GM23338 (cell line): ENCODE measurements around the gene TTC17. TPM values are rescaled to one million over a fixed set of nuclear protein-coding genes. Genes with fewer than 3 reads are reported as not detected.

ENCODE experiments used
- ATAC-seq: fragments of 200-7000 bp; cut with Tn5 transposase; 3 replicates; pipeline ENCODE4 v1.9.1; 2020
- DNase-seq: peaks from one replicate; pipeline ENCODE4 v3.0.0-alpha.2; 2015; ENCODE audit warnings: low spot score
- H2AFZ ChIP-seq: fragments of 200-600 bp; sonication (generic); 2 replicates; pipeline ENCODE4 v1.8.0; 2016; ENCODE audit warnings: antibody characterized with exemption, mild to moderate bottlenecking, moderate library complexity
- H3F3A ChIP-seq: fragments of 200-600 bp; sonication (generic); replicated peaks from 2 replicates; pipeline ENCODE4 v1.8.0; 2017; ENCODE audit warnings: antibody characterized with exemption, mixed run types, low read depth
- H3K27ac ChIP-seq: fragments of 200-600 bp; sonication (generic); 2 replicates; pipeline ENCODE4 v1.6.1; 2016; ENCODE audit warnings: low read depth
- H3K27me3 ChIP-seq: fragments of 200-600 bp; sonication (generic); 2 replicates; pipeline ENCODE4 v1.8.0; 2016; ENCODE audit warnings: mild to moderate bottlenecking, mixed run types, moderate library complexity; ENCODE audit not compliant: insufficient read depth
- H3K36me3 ChIP-seq: fragments of 200-600 bp; sonication (generic); 2 replicates; pipeline ENCODE4 v1.8.0; 2016; ENCODE audit warnings: mild to moderate bottlenecking; ENCODE audit not compliant: insufficient read depth
- H3K4me1 ChIP-seq: fragments of 200-600 bp; sonication (generic); 2 replicates; pipeline ENCODE4 v1.8.0; 2016; ENCODE audit warnings: mild to moderate bottlenecking, moderate library complexity; ENCODE audit not compliant: insufficient read depth
- H3K4me2 ChIP-seq: fragments of 200-600 bp; sonication (generic); 2 replicates; pipeline ENCODE4 v1.7.1; 2017; ENCODE audit warnings: mixed run types
- H3K4me3 ChIP-seq: fragments of 200-600 bp; sonication (generic); 2 replicates; pipeline ENCODE4 v1.6.1; 2016; ENCODE audit warnings: mixed run types
- H3K79me2 ChIP-seq: fragments of 200-600 bp; sonication (generic); replicated peaks from 2 replicates; pipeline ENCODE4 v1.8.0; 2017; ENCODE audit warnings: mild to moderate bottlenecking; ENCODE audit not compliant: insufficient read depth
- H3K9me2 ChIP-seq: fragments of 200-600 bp; sonication (generic); 2 replicates; pipeline ENCODE4 v1.8.0; 2017; ENCODE audit not compliant: insufficient read depth
- H4K20me1 ChIP-seq: fragments of 200-600 bp; sonication (generic); replicated peaks from 2 replicates; pipeline ENCODE4 v1.8.0; 2017; ENCODE audit warnings: mild to moderate bottlenecking; ENCODE audit not compliant: insufficient read depth
- H3K27ac Mint-ChIP-seq: 2 replicates; pipeline ENCODE4 v1.8.0; 2020; ENCODE audit warnings: inconsistent platforms, mild to moderate bottlenecking, moderate library complexity, mixed read lengths
- H3K27me3 Mint-ChIP-seq: 3 replicates; pipeline ENCODE4 v1.8.0; 2022; ENCODE audit warnings: low read depth, mild to moderate bottlenecking, moderate library complexity, mixed read lengths, inconsistent platforms; ENCODE audit not compliant: insufficient read depth, poor library complexity
- H3K36me3 Mint-ChIP-seq: 3 replicates; pipeline ENCODE4 v1.8.0; 2021; ENCODE audit warnings: low read depth, mild to moderate bottlenecking, inconsistent platforms, moderate library complexity, mixed read lengths
- H3K4me1 Mint-ChIP-seq: 3 replicates; pipeline ENCODE4 v1.8.0; 2020; ENCODE audit warnings: mild to moderate bottlenecking, inconsistent platforms, mixed read lengths
- H3K4me3 Mint-ChIP-seq: 3 replicates; pipeline ENCODE4 v1.8.0; 2021; ENCODE audit warnings: moderate library complexity, mild to moderate bottlenecking, inconsistent platforms, mixed read lengths
- H3K9me3 Mint-ChIP-seq: 3 replicates; pipeline ENCODE4 v1.8.0; 2020; ENCODE audit warnings: moderate library complexity, mild to moderate bottlenecking, inconsistent platforms, mixed read lengths
- CREB1 ChIP-seq: fragments of 250-450 bp; sonication (Bioruptor Pico); IDR thresholded peaks from 2 replicates; pipeline ENCODE4 v1.5.0; 2020; ENCODE audit warnings: low read depth, mild to moderate bottlenecking, moderate library complexity
- ETS1 ChIP-seq: IDR thresholded peaks from 2 replicates; pipeline ENCODE4 v1.6.1; 2016; ENCODE audit warnings: antibody characterized with exemption
- EZH2 ChIP-seq: fragments of 200-600 bp; sonication (generic); IDR thresholded peaks from one replicate; pipeline ENCODE4 v1.8.0; 2017; ENCODE audit warnings: antibody characterized with exemption, mild to moderate bottlenecking, low read depth; ENCODE audit not compliant: unreplicated experiment
- NANOG ChIP-seq: IDR thresholded peaks from 2 replicates; pipeline ENCODE4 v1.6.1; 2016; ENCODE audit warnings: antibody characterized with exemption, borderline replicate concordance
- POLR2AphosphoS5 ChIP-seq: IDR thresholded peaks from 2 replicates; pipeline ENCODE4 v1.6.1; 2016; ENCODE audit warnings: antibody characterized with exemption, low read depth
- ZNF331 ChIP-seq: fragments of 250-450 bp; sonication (Bioruptor Pico); IDR thresholded peaks from 2 replicates; pipeline ENCODE4 v1.5.0; 2020; ENCODE audit warnings: low read depth, mild to moderate bottlenecking, moderate library complexity
- ZNF462 ChIP-seq: fragments of 250-450 bp; sonication (Bioruptor Pico); IDR thresholded peaks from 2 replicates; pipeline ENCODE4 v1.5.0; 2020; ENCODE audit warnings: mild to moderate bottlenecking, moderate library complexity
- polyA plus RNA-seq: library from polyadenylated mRNA; unstranded; fragments of >200 nt; fragmentation: Nextera tagmentation; extraction: Ambion mirVana; gene quantifications from 2 replicates; pipeline ENCODE4 v1.2.1, GENCODE V29; 2016
- total RNA-seq: library from RNA; depleted of rRNA; stranded (reverse); fragments of >200 nt; shearing (Covaris generic); gene quantifications from 2 replicates; pipeline ENCODE4 v1.2.3, GENCODE V29; 2014

TTC17 gene
- total and polyA plus RNA-seq, 2 experiments from 2014 or later, result 59.3 to 87.9 TPM

DNA sequence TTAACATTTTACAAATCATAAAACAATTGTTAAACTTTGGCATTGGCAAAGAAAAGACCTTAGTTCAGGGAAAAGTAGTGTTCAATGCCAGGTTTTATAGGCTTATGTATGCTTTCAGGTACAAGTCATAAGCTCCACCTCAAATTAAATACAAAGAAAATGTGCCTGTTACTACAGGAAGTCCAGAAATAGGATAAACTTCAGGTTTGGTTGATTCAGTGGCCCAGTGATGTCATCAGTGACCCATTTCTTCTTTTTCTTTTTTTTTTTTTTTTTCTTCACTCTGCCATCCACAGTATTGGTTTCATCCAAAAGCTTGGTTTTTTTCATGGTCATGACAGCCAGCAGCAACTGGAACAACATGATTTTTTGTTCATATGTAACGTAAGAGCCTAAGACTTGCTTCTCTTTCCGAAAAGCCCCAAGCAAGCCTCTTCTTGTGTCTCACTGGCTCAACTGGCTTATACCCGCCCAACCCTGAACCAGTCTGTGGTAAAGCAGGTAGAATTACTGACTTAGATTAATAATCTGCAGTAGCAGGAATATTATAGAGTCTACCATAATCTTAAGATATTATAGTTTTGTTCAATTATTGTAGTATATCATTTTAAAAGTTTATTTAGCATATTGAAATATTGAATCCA is 46.2 kb downstream of the TTC17 start (continued):
- no peak for TF ChIP-seq ZNF462 (CRISPR knock-in tag)
- no peak for TF ChIP-seq ETS1
- no peak for TF ChIP-seq POLR2AphosphoS5
- TF ChIP-seq EZH2, result no peak
- no peak for TF ChIP-seq ZNF331 (CRISPR knock-in tag)
- no peak for TF ChIP-seq NANOG
- TF ChIP-seq CREB1 (CRISPR knock-in tag), result no peak

- H3K27ac ChIP-seq, result no peak overlapping the region
- Mint-ChIP-seq H3K4me3 (no peak overlapping the region), H3K27ac (no peak overlapping the region), H3K27me3 (no peaks in the 10 kb centered on the region), H3K9me3 (no peaks in the 10 kb centered on the region), H3K4me1 (no peaks in the 10 kb centered on the region), H3K36me3 (peaks cover 38% of the 10 kb centered on the region; the same call in 2 of the 3 replicates)
- H3K36me3 ChIP-seq, result peaks cover 37% of the 10 kb centered on the region
- H2AFZ ChIP-seq, result no peak overlapping the region
- ATAC-seq, result no peak
- H3F3A ChIP-seq, result no peaks in the 10 kb centered on the region
- no peaks in the 10 kb centered on the region for H3K9me2 ChIP-seq
- H3K79me2 ChIP-seq, result no peaks in the 10 kb centered on the region
- no peak overlapping the region for H3K4me2 ChIP-seq
- H3K27me3 ChIP-seq, result no peaks in the 10 kb centered on the region
- H3K4me3 ChIP-seq, result no peak overlapping the region
- H3K4me1 ChIP-seq, result no peaks in the 10 kb centered on the region
- H4K20me1 ChIP-seq, result no peaks in the 10 kb centered on the region
- no peak for DNase-seq
- no peak for TF ChIP-seq ZNF462 (CRISPR knock-in tag)
- no peak for TF ChIP-seq POLR2AphosphoS5
Observed at GRCh38 chr11:43408277-43408676, 49.6 kb downstream of the TTC17 start.
